Measurements from ENCODE around the gene PLEKHA3.
"Not testable (repeated sequence)": the region's sequence is repeated elsewhere in the genome, so short reads cannot be mapped to it uniquely, and the experiment has no call there.

GRCh38 chr2:178525010-178525409 is 44.8 kb downstream of the PLEKHA3 start:
- TF ChIP-seq SREBF2 (CRISPR knock-in tag; IDR thresholded peaks at IDR 0.05); JUNB (CRISPR knock-in tag; conservative IDR thresholded peaks at IDR 0.05); DMBX1 (CRISPR knock-in tag; IDR thresholded peaks at IDR 0.05; ENCODE audit: borderline replicate concordance); KDM5B (IDR thresholded peaks at IDR 0.05; ENCODE audit: insufficient replicate concordance, low read depth, low read length); ZBTB1 (CRISPR knock-in tag; IDR thresholded peaks at IDR 0.05; ENCODE audit: borderline replicate concordance, low read depth); POLR2A (conservative IDR thresholded peaks at IDR 0.05); SPI1 (IDR thresholded peaks at IDR 0.05; ENCODE audit: borderline replicate concordance, low read depth, low read length); EZH2 (IDR thresholded peaks at IDR 0.05; ENCODE audit: borderline replicate concordance, low read depth, low read length): not testable (repeated sequence)
- TF ChIP-seq, protein P1, sequence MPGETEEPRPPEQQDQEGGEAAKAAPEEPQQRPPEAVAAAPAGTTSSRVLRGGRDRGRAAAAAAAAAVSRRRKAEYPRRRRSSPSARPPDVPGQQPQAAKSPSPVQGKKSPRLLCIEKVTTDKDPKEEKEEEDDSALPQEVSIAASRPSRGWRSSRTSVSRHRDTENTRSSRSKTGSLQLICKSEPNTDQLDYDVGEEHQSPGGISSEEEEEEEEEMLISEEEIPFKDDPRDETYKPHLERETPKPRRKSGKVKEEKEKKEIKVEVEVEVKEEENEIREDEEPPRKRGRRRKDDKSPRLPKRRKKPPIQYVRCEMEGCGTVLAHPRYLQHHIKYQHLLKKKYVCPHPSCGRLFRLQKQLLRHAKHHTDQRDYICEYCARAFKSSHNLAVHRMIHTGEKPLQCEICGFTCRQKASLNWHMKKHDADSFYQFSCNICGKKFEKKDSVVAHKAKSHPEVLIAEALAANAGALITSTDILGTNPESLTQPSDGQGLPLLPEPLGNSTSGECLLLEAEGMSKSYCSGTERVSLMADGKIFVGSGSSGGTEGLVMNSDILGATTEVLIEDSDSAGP (CRISPR knock-in tag; IDR thresholded peaks at IDR 0.05): not testable (repeated sequence)
- TF ChIP-seq, protein P2, sequence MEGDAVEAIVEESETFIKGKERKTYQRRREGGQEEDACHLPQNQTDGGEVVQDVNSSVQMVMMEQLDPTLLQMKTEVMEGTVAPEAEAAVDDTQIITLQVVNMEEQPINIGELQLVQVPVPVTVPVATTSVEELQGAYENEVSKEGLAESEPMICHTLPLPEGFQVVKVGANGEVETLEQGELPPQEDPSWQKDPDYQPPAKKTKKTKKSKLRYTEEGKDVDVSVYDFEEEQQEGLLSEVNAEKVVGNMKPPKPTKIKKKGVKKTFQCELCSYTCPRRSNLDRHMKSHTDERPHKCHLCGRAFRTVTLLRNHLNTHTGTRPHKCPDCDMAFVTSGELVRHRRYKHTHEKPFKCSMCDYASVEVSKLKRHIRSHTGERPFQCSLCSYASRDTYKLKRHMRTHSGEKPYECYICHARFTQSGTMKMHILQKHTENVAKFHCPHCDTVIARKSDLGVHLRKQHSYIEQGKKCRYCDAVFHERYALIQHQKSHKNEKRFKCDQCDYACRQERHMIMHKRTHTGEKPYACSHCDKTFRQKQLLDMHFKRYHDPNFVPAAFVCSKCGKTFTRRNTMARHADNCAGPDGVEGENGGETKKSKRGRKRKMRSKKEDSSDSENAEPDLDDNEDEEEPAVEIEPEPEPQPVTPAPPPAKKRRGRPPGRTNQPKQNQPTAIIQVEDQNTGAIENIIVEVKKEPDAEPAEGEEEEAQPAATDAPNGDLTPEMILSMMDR (IDR thresholded peaks at IDR 0.05 in 2 of 3, conservative IDR thresholded peaks at IDR 0.05 in 1 of 3; ENCODE audit: insufficient read depth in 2 of 3, low read depth in 1 of 3, low read length in 3 of 3): not testable (repeated sequence)
